ENCODE results near the gene C18orf32. TPM values are rescaled to one million over a fixed set of nuclear protein-coding genes. Genes with fewer than 3 reads are reported as not detected.

C18orf32 gene
- total and polyA plus RNA-seq, 10 of the 15 experiments (the other 5 are each of a cell fraction or from before 2014, with no cell fraction given), result 11.5 to 67.0 (median 32.9) TPM

DNA sequence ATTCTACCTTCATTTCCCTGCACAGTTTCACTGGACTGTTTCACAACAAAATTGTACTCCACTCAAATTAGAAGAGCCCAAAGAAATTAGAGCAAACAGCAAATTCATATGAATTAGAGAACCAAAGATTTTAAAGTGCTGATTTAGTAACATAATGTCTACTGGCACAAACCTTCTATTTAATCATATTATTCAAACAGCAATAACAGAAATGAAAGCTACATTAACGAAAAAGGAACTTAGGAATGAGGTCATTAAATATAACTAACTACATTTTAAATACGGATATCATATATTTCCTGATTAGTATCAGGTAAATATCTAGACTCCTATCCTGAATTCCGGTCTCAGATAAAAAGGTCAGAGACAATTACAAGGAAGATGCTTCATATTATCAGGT lies 5.1 kb downstream of the C18orf32 start (continued):
- TF ChIP-seq, protein P1, sequence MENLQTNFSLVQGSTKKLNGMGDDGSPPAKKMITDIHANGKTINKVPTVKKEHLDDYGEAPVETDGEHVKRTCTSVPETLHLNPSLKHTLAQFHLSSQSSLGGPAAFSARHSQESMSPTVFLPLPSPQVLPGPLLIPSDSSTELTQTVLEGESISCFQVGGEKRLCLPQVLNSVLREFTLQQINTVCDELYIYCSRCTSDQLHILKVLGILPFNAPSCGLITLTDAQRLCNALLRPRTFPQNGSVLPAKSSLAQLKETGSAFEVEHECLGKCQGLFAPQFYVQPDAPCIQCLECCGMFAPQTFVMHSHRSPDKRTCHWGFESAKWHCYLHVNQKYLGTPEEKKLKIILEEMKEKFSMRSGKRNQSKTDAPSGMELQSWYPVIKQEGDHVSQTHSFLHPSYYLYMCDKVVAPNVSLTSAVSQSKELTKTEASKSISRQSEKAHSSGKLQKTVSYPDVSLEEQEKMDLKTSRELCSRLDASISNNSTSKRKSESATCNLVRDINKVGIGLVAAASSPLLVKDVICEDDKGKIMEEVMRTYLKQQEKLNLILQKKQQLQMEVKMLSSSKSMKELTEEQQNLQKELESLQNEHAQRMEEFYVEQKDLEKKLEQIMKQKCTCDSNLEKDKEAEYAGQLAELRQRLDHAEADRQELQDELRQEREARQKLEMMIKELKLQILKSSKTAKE (IDR thresholded peaks at IDR 0.05; ENCODE audit: low read depth, poor library complexity, severe bottlenecking), result no peak
- TF ChIP-seq POLR2A (IDR thresholded peaks at IDR 0.05; ENCODE audit: low read depth, low read length) (no peak), BACH1 (IDR thresholded peaks at IDR 0.05; ENCODE audit: borderline replicate concordance) (no peak)
- TF ChIP-seq, protein P2, sequence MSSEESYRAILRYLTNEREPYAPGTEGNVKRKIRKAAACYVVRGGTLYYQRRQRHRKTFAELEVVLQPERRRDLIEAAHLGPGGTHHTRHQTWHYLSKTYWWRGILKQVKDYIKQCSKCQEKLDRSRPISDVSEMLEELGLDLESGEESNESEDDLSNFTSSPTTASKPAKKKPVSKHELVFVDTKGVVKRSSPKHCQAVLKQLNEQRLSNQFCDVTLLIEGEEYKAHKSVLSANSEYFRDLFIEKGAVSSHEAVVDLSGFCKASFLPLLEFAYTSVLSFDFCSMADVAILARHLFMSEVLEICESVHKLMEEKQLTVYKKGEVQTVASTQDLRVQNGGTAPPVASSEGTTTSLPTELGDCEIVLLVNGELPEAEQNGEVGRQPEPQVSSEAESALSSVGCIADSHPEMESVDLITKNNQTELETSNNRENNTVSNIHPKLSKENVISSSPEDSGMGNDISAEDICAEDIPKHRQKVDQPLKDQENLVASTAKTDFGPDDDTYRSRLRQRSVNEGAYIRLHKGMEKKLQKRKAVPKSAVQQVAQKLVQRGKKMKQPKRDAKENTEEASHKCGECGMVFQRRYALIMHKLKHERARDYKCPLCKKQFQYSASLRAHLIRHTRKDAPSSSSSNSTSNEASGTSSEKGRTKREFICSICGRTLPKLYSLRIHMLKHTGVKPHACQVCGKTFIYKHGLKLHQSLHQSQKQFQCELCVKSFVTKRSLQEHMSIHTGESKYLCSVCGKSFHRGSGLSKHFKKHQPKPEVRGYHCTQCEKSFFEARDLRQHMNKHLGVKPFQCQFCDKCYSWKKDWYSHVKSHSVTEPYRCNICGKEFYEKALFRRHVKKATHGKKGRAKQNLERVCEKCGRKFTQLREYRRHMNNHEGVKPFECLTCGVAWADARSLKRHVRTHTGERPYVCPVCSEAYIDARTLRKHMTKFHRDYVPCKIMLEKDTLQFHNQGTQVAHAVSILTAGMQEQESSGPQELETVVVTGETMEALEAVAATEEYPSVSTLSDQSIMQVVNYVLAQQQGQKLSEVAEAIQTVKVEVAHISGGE (CRISPR knock-in tag; IDR thresholded peaks at IDR 0.05), result no peak

DNA sequence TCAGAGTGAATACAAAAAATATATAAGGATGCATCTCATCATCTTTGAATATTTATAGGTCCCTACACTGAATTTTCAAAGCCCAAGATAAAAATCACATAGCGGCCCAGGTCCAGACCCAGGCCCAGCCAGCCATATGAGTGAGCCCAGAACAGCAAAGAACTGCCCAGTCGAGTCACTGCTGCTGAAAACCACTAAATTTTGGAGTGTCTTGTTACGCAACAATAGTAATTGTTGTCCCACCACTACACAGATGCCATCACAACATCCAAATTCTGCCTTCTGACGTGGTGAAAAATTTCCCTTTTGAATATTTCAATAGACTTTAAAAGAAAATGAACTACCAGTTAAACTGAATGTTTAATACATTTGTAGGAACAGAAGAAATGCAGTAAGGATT lies 5.7 kb downstream of the C18orf32 start:
- Histone ChIP-seq H3K27ac (ENCODE audit: control insufficient read depth, insufficient read depth) (no peak overlapping the region), H3K79me2 (ENCODE audit: control insufficient read depth, insufficient read depth, low read length) (peaks cover 17% of the 10 kb centered on the region), H3K9me3 (replicated peaks; ENCODE audit: control insufficient read depth, insufficient read depth, low read length) (no peaks in the 10 kb centered on the region), H4K20me1 (ENCODE audit: control insufficient read depth, insufficient read depth) (no peaks in the 10 kb centered on the region), H2AFZ (ENCODE audit: control insufficient read depth, low read depth, low read length) (no peak overlapping the region), H3K36me3 (ENCODE audit: control insufficient read depth in 2 of 2, insufficient read depth in 2 of 2, low read length in 1 of 2) (peaks cover 0 to 9% of the 10 kb centered on the region in 2 experiments; a peak in 1 of 4 replicates), H3K4me1 (ENCODE audit: control insufficient read depth, insufficient read depth, low read length) (peaks cover 12% of the 10 kb centered on the region), H3K4me3 (no peak overlapping the region), H3K9ac (ENCODE audit: control insufficient read depth, insufficient read depth, low read length) (no peak overlapping the region), H3K27me3 (replicated peaks in 1 of 2; ENCODE audit: control insufficient read depth in 2 of 2, insufficient read depth in 2 of 2, low read length in 1 of 2) (no peaks in the 10 kb centered on the region), H3K4me2 (ENCODE audit: control insufficient read depth, insufficient read depth) (no peak overlapping the region)
- ChIA-PET SMC1A (ENCODE audit: uncharacterized antibody, unreplicated experiment) (interaction anchor here (1.5 kb wide), 1 partner anchor 10 kb away, joined by 4 read pairs; no protein-coding TSS in a partner anchor), RAD21 (ENCODE audit: unreplicated experiment) (no interaction called here), CTCF (no interaction called here), POLR2A (interaction anchor here (0.6 kb wide), 1 partner anchor 22 kb away, joined by 12 read pairs; no protein-coding TSS in a partner anchor)
- ATAC-seq, result no peak
- TF ChIP-seq CREM (IDR thresholded peaks at IDR 0.05; ENCODE audit: low read depth) (no peak), NR2C1 (IDR thresholded peaks at IDR 0.05) (no peak), SMAD1 (IDR thresholded peaks at IDR 0.05; ENCODE audit: low read depth, partially characterized antibody) (no peak)
- no peak for DNase-seq (ENCODE audit: low read depth, low spot score)
- 63% methylated on average over 4 of the region's 4 CpGs for WGBS (ENCODE audit: insufficient coverage, insufficient replicate concordance, low lambda C conversion rate, missing lambda C conversion rate)
- in situ Hi-C loops (cut with MboI) (loop anchor here (25.0 kb wide), 1 partner anchor 1556 kb away; the partner anchor contains the start of gene SMAD4), intact Hi-C loops (cut with micrococcal nuclease; ENCODE audit: unreplicated experiment) (no loop called here)
- FAIRE-seq, result no peak
- no TSS peak for BruUV-seq (replicated peaks)

All from GM12878 (cell line).